ENCODE data around the gene NOVA1. TPM values are rescaled to one million over a fixed set of nuclear protein-coding genes. Genes with fewer than 3 reads are reported as not detected.

The NOVA1 gene, protein sequence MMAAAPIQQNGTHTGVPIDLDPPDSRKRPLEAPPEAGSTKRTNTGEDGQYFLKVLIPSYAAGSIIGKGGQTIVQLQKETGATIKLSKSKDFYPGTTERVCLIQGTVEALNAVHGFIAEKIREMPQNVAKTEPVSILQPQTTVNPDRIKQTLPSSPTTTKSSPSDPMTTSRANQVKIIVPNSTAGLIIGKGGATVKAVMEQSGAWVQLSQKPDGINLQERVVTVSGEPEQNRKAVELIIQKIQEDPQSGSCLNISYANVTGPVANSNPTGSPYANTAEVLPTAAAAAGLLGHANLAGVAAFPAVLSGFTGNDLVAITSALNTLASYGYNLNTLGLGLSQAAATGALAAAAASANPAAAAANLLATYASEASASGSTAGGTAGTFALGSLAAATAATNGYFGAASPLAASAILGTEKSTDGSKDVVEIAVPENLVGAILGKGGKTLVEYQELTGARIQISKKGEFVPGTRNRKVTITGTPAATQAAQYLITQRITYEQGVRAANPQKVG
- 1.9 and 2.1 TPM in 2 replicates for total RNA-seq

DNA sequence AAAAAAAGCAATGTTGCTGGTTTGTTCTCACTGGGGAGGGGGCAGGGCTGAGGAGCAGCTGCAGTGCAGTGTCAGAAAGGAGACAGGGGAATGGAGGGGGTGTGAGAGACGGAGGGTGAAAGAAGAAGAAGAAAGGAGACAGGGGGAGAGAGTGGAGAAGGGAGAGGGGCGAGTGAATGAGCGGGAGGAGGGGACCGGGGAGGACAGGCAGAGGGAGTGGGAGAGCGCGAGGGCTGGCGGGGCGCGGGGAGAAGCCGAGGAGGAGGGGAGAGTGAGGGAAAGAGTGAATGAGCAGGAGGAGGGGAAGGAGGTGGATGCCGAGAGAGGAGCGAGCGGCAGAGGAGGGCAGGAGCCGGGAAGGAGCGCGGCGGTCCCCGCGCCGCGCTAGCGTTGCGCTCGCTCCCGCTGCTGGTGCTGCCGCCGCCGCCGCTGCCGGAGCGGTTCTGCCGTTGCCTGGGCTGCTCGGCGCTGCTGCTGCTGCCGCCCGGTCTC is at the start of gene NOVA1:
Gene NOVA1, minus strand, starts transcription at position 445 of the 492 bp plus-strand sequence. CDS start 597 bp downstream, outside the sequence.

Data from endothelial cell of coronary artery (primary cell).